Vagina (tissue), 2 donors: ENCODE results near the gene VPS13C.

Experiments
- CTCF ChIP-seq, 3 experiments: fragments of 450-650 bp in 2 of 3; fragments of 200-600 bp in 1 of 3; sonication (generic) in 1 of 3; IDR thresholded peaks; one replicate each; pipeline ENCODE4 v1.5.1; 2017 to 2019; ENCODE audit warnings: antibody characterized with exemption in 3 of 3, mild to moderate bottlenecking in 2 of 3, moderate library complexity in 2 of 3
- POLR2AphosphoS5 ChIP-seq, 2 donors: sonication (generic); formaldehyde crosslinking; IDR thresholded peaks; one replicate each; pipeline ENCODE4 v1.9.0; 2017; ENCODE audit warnings: antibody characterized with exemption in 2 of 2, mild to moderate bottlenecking in 2 of 2, low read depth in 1 of 2; ENCODE audit not compliant: insufficient read depth in 1 of 2

- TF ChIP-seq CTCF (IDR thresholded peaks at IDR 0.05) (no peak), POLR2AphosphoS5 (IDR thresholded peaks at IDR 0.05; ENCODE audit: insufficient read depth in 1 of 2, low read depth in 1 of 2) (no peak)
Measured at GRCh38 chr15:61856295-61856694, 204.0 kb downstream of the VPS13C start.
